Ovary (tissue), 1 donor: ENCODE data around the gene RIOK2.

Experiments
- EP300 ChIP-seq: sonication (generic); formaldehyde crosslinking; IDR thresholded peaks from one replicate; pipeline ENCODE4 v1.6.1; 2017; ENCODE audit warnings: antibody characterized with exemption
- POLR2A ChIP-seq: fragments of 450-650 bp; IDR thresholded peaks from one replicate; pipeline ENCODE4 v1.6.1; 2017; ENCODE audit warnings: antibody characterized with exemption, mild to moderate bottlenecking, moderate library complexity

- TF ChIP-seq POLR2A (no peak), EP300 (no peak)
Observed at GRCh38 chr5:97193355-97193688, 10.3 kb upstream of the RIOK2 start.
